Esophagus squamous epithelium (tissue), 5 donors: ENCODE data around the gene HNRNPL. TPM values are rescaled to one million over a fixed set of nuclear protein-coding genes. Genes with fewer than 3 reads are reported as not detected.
A peak's percentile ranks its signal among the peaks of the same experiment; 100 is the strongest.

ENCODE experiments used
- DNase-seq: peaks from one replicate; lab custom pipeline; 2025; lab: John Stamatoyannopoulos, UW
- H3K27ac ChIP-seq, 4 donors: fragments of 200-600 bp; sonication (generic); one replicate each; pipeline ENCODE4 v1.5.1; 2016 to 2019; ENCODE audit warnings: mild to moderate bottlenecking in 1 of 4
- H3K27me3 ChIP-seq, 4 donors: fragments of 200-600 bp; sonication (generic); 1 replicate in 3 of 4; 2 replicates in 1 of 4; pipeline versions ENCODE4 v1.5.1 to v1.6.0; 2017 to 2021; ENCODE audit warnings: antibody characterized with exemption in 1 of 4
- H3K36me3 ChIP-seq, 3 donors: fragments of 200-600 bp; sonication (generic); one replicate each; pipeline ENCODE4 v1.5.1; 2016 to 2019
- H3K4me1 ChIP-seq, 3 donors: fragments of 200-600 bp; sonication (generic); one replicate each; pipeline ENCODE4 v1.5.1; 2017 to 2019
- H3K4me3 ChIP-seq, 4 donors: fragments of 200-600 bp; sonication (generic); 1 replicate in 3 of 4; 2 replicates in 1 of 4; pipeline ENCODE4 v1.5.1; 2016 to 2019; ENCODE audit warnings: mild to moderate bottlenecking in 2 of 4, moderate library complexity in 1 of 4
- H3K9me3 ChIP-seq, 3 donors: fragments of 200-600 bp; sonication (generic); one replicate each; pipeline ENCODE4 v1.5.1; 2016 to 2019
- CTCF ChIP-seq, 6 experiments: fragments of 450-650 bp in 4 of 6; fragments of 200-600 bp in 2 of 6; sonication (generic) in 2 of 6; IDR thresholded peaks; one replicate each; pipeline ENCODE4 v1.5.1; 2016 to 2019; ENCODE audit warnings: antibody characterized with exemption in 6 of 6, mild to moderate bottlenecking in 4 of 6, moderate library complexity in 4 of 6
- POLR2A ChIP-seq, 4 donors: fragments of 450-650 bp; IDR thresholded peaks; one replicate each; pipeline ENCODE4 v1.6.1; 2017; ENCODE audit warnings: antibody characterized with exemption in 4 of 4, mild to moderate bottlenecking in 4 of 4, moderate library complexity in 3 of 4
- WGBS, 2 donors: methylation state at CpG; one replicate each; pipeline ENCODE4 v1.1.5; 2018; 5-methylcytosine and 5-hydroxymethylcytosine counted together
- intact Hi-C: fragments of 100-400 bp; cut with DNase I; formaldehyde crosslinking; loops from one replicate; pipeline ENCODE4 v1.15.0; 2022
- total RNA-seq, 4 donors: library from RNA; depleted of rRNA; stranded (reverse); fragments of >200 nt; gene quantifications; one replicate each; pipeline ENCODE4 v1.1.0, GENCODE V29; 2016
- donor health status: DM: yes; HTN: yes; CAD: no.

HNRNPL gene
- total RNA-seq, 4 donors from 2014 or later: 136 to 186 (median 167) TPM

DNA sequence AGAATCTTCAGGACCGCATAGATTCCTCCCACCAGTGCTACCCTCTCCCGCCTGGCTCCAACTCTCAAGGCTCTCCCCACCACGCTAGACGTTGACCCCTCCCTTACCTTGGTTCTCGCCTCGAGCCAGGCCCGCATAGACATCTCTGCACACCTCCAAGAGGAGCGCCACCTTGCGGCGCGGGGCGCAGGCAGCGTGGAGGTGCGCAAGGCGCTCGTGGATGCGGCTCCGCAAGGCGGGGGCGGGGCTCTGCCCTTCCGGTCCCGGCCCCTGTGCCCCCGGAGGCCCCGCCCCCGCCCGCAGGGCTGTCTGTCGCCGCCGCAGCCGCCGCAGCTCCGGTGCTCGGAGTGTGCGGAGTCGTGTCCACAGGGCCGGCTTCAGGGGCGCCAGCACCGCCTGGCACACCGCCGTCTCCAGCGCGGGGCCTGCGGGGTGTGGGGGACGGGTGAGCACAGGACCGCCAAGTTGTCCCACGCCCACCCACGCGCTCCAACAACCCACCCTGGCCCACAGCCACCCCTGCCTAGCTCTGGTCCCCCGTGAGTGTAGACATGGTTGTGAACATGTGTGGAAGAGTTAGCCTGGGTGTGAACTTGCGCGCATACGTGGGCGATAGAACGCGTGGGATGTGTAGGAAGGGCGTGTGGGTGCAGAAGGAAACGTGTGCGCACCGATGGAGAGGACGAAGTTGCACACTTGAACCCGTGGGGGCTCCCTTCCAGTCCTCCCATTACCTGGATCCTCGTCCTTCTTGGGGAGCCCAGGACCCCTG lies 20.2 kb upstream of the HNRNPL start:
- H3K4me1 ChIP-seq: peaks cover 13 to 54% (median 23%) of the 10 kb centered on the region in 3 donors
- H3K27me3 ChIP-seq: no peaks in the 10 kb centered on the region
- no peaks in the 10 kb centered on the region for H3K9me3 ChIP-seq
- intact Hi-C loops: no loop called here
- peak overlapping the region; percentile 30 to 65 (median 52) for H3K4me3 ChIP-seq
- WGBS, 2 donors: 46 to 51% methylated on average over 12 to 16 of the region's 62 CpGs
- peak overlapping the region; percentile 37 to 67 (median 56) for H3K27ac ChIP-seq
- peak; percentile 37 for DNase-seq
- no peaks in the 10 kb centered on the region for H3K36me3 ChIP-seq
- TF ChIP-seq POLR2A (IDR thresholded peaks at IDR 0.05) (no peak), CTCF (IDR thresholded peaks at IDR 0.05) (peak; percentile 88 to 97 (median 92))

GRCh38 chr19:38869160-38869835 lies 19.5 kb upstream of the HNRNPL start:
- Histone ChIP-seq H3K9me3 (no peaks in the 10 kb centered on the region), H3K4me3 (peak overlapping the region; percentile 30 to 65 (median 52)), H3K36me3 (no peaks in the 10 kb centered on the region), H3K27ac (peak overlapping the region; percentile 37 to 67 (median 56)), H3K4me1 (peaks cover 18 to 61% (median 30%) of the 10 kb centered on the region in 3 donors), H3K27me3 (no peaks in the 10 kb centered on the region)
- TF ChIP-seq POLR2A (IDR thresholded peaks at IDR 0.05) (no peak), CTCF (IDR thresholded peaks at IDR 0.05) (no peak)
- no peak for DNase-seq
- whole genome bisulfite sequencing, 2 donors: 2 to 46% methylated on average over 10 to 12 of the region's 34 CpGs
- intact Hi-C loops: no loop called here

DNA sequence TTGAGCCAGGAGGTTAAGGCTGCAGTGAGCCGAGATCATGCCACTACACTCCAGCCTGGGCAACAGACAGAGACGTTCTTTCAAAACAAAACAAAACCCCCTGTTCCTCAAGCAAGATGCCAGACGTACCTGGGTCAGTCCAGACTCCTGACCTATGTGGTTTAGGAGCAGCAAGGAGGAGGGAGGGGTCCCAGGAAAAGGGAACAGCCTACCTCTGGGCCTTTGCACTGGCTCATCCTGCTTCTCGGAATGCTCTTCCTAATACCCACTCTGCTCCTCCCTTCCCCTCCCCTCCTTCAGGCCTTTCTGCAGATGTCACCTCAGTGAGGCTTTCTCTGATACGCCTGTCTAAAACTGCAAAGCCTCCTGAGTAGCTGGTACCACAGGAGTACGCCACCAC lies 18.8 kb upstream of the HNRNPL start:
- Histone ChIP-seq H3K4me1 (peaks cover 21 to 63% (median 34%) of the 10 kb centered on the region in 3 donors), H3K9me3 (no peaks in the 10 kb centered on the region), H3K4me3 (peak overlapping the region in 1 of 4 donors; percentile 54), H3K36me3 (no peaks in the 10 kb centered on the region), H3K27me3 (no peaks in the 10 kb centered on the region), H3K27ac (peak overlapping the region in 2 of 4 donors; percentile 65 to 67)
- DNase-seq: no peak
- TF ChIP-seq CTCF (IDR thresholded peaks at IDR 0.05) (no peak), POLR2A (IDR thresholded peaks at IDR 0.05) (no peak)
- WGBS, 2 donors: 86 to 92% methylated on average over 6 of the region's 6 CpGs
- intact Hi-C loops: no loop called here

- Histone ChIP-seq H3K4me1 (peaks cover 33 to 70% (median 45%) of the 10 kb centered on the region in 3 donors), H3K4me3 (no peak overlapping the region), H3K27me3 (no peaks in the 10 kb centered on the region), H3K9me3 (no peaks in the 10 kb centered on the region), H3K27ac (no peak overlapping the region), H3K36me3 (no peaks in the 10 kb centered on the region)
- no peak for TF ChIP-seq CTCF (IDR thresholded peaks at IDR 0.05)
- 81 to 82% methylated on average over 8 to 10 of the region's 10 CpGs for WGBS, 2 donors
- intact Hi-C loops: no loop called here
- no peak for DNase-seq
Measured at GRCh38 chr19:38867171-38867780, 17.5 kb upstream of the HNRNPL start.
